Stimulated activated CD8-positive, alpha-beta memory T cell treated with anti-CD3 and anti-CD28 coated beads, Interleukin-4, amount 100 ng/mL, for 1 hour (primary cell): ENCODE results near the gene CTAG1A.
"Not testable (repeated sequence)": the region's sequence is repeated elsewhere in the genome, so short reads cannot be mapped to it uniquely, and the experiment has no call there.

Source experiments
- DNase-seq, 2 donors: peaks; one replicate each; pipeline ENCODE4 v3.0.0-alpha.2; 2020; ENCODE audit warnings: low read depth in 2 of 2, low spot score in 1 of 2

Gene CTAG1A

DNA sequence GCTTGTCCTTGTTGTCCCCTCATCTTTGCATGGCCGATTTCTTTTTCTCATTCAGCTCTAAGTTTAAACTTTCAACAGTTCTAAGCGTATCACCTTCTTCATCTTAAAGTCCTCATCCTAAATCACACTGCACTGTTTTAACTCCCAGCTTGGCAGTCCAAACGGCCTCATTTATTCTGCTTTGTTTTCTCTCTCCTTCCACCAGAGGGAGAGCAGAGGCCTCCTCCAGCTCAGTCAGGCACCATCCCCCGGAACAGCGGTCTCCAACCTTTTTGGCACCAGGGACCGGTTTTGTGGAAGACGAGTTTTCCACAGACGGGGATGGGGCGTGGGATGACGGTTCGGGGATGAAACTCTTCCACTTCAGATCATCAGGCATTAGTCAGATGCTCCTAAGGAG lies 14.6 kb upstream of the CTAG1A start:
- not testable (repeated sequence) for DNase-seq

DNA sequence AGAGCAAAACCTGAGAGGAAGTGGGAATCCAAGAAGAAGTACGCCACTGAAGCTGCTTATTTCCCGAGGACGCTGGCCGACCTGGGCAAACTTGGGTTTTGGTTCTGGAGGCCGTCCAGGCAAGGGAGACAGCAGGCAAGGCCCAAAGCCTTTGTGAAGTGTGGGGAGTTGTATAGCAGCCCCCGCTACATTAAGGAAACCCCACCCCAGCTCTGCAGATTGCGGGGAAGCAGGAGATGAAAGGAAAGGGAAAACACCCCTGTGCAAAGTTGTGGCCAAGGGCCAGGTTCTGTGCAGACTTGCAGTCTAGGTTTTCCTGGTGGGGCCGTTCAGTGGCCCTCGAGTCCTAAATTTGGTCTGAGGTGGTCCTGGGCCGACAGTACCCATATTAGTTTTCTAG lies 11.9 kb upstream of the CTAG1A start:
- not testable (repeated sequence) for DNase-seq

DNA sequence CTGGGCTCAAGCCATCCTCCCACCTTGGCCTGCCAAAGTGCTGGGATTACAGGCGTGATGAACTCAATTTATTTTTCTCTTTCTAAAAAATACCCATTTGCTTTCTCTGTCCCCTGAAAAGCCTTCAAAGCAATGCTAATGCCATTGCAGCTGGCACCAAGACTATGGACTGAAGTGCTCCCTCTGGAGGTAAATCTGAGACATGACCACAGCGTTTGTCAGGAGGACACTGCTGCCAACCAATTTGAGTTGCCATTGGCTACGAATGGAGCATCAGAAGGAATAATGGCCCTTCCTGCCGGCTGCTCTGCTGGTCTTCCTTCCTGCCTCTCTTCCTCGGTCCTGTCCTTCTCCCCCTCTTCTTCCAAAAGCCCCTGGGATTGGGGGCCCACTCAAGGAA lies 9.9 kb upstream of the CTAG1A start:
- DNase-seq, result not testable (repeated sequence)

DNA sequence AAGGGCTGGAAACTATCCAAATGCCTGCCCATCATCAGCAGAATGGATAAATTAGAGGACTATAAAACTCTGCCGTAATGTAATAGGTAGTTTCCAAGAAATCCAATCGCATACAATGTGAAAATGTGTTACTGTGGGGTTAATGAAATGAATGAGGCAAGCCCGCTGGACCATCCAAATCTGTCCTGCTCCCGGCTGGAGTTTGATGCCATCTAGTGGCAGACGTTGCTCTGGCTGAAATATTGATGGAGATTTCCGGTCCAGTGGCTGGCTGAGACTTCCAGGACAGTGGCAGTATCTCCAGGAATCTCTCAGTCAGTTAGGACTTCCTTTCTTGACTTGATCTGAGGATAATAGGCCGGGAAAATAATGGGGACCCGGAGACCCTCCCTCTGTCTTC lies 1.9 kb upstream of the CTAG1A start:
- not testable (repeated sequence) for DNase-seq

DNA sequence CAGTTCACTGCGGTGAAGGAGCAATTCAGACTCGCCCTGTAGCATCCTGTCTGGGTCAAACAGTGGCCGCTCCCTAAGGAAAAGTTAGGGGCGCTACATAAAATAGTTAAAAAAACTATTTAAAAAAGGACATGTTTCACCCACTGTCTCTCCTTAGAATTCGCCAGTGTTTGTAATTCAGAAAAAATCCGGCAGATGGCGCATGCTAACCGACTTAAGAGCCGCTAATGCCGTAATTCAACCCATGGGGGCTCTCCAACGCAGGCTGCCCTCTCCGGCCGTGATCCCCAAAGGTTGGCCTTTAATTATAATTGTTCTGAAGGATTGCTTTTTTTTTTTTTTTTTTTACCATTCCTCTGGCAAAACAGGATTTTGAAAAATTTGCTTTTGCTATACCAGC lies 5.5 kb downstream of the CTAG1A start:
- not testable (repeated sequence) for DNase-seq

DNA sequence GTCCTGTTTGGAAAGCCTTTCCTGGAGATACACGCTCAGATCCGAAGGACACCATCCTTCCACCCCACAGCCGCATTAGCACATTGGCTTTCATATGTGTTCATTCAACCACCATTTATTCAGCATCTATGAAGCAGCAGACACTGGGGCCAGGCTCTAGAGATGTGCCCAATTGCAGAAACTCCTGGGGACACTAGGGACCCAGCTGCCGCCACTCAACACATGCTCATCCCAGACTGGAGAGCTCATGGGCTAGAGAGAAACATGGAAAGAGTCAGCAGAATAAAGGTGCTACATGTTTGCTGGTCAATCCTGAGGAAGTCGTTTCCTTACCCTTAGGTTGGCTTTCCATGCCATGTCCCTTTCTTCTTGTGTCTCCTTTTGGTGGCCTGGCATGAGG lies 7.6 kb downstream of the CTAG1A start:
- DNase-seq, result no peak

DNA sequence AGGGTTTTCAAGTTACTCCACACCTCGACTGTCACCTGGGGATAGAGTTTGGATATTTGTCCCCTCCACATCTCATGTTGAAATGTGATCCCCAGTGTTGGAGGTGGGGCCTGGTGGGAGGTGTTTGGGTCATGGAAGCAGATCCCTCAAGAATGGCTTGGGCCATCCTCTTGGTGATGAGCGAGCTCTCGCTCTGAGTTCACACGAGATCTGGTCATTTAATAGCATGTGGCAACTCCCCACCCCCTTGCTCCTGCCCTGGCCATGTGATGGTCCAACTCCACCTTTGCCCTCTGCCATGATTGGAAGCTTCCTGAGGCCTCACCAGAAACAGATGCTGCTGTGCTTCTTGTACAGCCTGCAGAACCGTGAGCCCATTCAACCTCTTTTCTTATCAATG lies 8.3 kb downstream of the CTAG1A start:
- DNase-seq, result no peak

DNA sequence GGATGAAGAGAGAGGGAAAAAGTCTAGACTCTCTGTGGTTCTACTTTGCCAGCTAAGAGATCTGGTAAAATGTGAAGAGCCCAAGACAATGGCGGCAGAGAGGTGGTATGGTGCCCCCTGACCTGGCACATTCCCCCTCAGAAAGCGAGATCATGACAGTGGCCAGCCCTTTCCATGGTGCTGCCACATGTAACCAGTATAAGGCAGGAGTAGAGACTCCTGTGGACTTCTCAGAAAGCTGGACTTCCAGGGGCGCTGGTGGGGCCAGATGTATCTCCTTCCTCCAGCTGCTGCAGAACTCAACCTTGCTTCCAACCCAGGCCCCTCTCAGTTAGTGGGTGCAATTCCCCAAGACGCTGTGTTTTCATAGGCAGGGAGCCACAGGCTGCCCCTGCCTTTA lies 9.6 kb downstream of the CTAG1A start:
- DNase-seq, result no peak

DNA sequence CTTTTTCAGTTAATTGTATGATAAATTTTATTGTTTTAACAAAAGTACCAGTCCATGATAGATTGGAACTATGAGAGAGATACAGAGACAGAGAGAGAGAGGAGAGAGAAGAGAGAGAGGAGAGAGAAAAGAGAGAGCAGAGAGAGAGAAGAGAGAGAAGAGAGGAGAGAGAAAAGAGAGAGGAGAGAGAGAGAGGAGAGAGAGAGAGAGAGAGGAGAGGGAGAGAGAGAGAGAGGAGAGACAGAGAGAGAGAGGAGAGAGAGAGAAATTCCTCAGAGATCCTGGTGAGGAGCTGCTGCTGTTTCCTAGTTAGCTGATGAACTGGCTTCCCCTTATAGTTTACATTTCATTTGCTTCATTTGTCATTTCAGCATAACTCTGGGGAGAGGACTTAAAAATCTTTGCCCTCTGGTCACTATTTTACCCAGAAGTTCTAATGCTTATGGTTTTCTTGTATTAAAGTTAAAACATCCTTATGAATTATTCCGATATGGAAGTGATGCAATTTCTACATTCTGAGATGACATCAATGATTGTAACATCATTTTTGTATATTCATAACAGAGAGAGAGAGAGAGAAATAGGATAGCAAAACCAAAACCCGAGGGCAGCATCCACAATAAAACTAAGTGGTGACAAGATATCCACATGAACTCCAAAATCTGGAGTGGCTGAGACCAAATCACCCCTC lies 10.8 kb downstream of the CTAG1A start:
- DNase-seq, result no peak

DNA sequence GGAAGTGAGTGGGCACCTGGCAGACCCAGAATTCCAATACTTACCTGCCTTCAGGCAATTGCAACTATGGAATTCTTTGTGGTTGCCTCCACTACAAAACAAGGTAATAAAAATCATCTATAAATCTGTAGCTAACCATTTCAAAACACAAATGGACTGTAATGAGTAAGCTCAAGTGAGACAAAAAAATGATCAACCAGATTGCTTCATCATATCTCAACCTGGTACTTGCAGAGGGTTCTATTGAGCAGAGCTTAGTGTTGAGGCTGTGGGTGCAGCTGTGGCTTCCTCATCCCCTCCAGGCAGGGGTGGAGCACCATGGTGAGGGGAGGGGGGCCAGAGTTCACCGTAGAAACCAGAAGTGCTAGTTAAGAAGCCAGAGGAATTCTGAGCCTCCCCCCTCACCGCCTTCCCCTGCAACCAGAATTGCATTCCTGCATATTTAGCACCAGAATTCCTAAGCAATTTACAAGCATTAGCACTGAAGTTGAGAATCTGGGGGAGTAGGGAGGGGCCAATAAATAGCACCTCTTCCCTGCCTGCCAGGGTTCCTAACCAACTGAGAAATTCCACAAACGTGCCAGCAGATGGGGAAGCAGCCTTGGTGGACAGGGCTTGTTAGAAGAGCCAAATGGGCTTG lies 11.5 kb downstream of the CTAG1A start:
- no peak for DNase-seq

DNA sequence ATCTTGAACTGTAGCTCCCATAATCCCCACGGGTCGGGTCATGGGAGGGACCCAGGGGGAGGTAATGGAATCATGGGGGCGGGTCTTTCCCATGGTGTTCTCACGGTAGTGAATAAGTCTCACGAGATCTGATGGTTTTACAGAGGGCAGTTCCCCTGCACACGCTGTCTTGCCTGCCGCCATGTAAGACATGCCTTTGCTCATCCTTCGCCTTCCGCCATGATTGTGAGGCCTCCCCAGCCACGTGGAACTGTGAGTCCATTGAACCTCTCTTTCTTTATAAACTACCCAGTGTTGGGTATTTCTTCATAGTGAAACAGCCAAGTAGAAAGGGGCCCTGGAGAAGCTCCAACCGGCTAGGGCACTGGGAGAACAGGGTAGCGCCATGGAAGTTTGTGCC lies 12.3 kb downstream of the CTAG1A start:
- DNase-seq, result no peak

DNA sequence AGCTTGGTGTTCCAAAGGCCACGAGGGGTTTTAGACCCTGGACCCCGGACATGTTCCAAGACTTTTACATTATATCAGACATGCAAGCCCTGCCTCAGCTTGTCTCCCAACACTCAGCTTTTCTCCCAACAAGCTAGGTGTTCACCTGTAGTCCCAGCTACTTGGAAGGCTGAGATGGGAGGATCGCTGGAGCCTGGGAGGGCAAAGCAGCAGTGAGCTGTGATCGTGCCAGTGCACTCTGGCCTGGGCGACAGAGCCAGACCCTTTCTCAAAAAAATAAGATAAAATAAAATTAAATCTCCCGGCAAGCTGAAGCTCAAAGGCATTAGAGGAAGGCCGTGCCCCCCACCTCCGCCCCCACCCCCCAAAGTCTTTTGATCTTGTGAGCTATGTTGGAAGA lies 13.7 kb downstream of the CTAG1A start:
- no peak for DNase-seq

DNA sequence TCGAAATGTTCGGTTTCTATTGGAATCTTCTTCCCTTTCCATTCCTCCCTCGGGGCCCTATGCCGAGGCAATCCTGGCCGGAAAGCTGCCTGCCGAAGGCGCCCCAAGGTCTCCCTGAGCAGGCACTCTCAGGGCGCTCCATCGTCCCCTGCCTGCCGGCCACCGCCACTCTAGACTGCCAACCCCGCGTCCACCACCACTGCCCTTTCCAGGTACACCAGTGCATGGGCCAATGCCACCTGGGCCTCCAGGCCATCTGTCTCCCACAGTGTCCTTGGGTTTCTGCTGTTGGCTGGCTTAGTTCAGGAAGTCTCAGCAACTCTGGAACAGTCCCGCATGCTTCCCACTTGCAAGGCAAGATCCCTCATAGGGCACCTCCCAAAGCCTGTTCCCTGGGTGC lies 14.6 kb downstream of the CTAG1A start:
- DNase-seq, result no peak

DNA sequence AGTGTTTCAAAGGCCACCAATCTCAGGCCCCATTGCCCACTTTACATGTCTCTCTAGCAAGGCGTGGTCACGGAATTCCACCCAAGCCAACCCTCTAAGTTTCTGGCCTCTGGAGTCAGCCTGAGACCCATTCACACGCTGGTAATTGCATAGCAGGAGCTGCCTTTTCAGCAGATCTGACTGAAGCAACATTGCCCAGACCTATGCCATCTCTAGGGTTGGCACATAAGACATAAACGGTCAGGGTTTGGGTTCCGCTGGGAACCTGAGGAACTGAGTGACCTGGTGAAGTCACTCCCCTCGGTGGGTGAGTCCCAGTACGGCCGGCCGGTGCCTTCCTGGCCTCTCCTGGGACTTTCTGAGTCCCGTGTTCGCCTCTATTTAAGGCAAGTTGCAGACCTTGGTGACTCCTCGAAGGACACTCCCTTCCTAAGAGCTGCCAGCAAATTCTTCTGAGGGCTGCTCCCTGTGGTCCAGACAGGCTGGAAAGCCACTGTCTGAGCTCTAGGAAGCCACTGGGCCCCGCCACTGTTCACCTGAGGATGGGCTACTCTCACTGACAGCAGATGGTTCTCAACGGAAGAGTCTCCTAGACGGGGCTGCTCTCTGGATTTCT lies 15.9 kb downstream of the CTAG1A start:
- no peak for DNase-seq

DNA sequence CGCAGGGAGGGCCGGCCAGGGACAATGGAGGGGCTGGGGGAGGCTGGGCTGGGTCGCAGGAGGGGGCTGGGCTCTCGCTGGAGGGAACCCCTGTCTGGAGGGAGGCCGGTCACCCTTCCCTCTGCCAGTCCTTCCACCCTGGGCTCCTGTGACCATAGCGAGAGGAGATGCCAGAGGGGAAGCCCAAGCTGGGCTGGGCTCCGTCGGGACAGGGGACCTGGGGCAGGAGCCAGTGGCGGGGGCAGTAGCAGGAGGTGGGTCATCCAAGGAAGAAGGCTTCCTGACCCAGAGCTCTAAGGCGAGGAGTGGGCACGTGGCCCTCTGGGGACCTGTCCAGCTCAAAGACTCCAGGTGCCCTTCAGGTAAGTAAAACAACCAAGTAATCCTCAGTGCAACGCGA lies 17.3 kb downstream of the CTAG1A start:
- DNase-seq, result no peak

DNA sequence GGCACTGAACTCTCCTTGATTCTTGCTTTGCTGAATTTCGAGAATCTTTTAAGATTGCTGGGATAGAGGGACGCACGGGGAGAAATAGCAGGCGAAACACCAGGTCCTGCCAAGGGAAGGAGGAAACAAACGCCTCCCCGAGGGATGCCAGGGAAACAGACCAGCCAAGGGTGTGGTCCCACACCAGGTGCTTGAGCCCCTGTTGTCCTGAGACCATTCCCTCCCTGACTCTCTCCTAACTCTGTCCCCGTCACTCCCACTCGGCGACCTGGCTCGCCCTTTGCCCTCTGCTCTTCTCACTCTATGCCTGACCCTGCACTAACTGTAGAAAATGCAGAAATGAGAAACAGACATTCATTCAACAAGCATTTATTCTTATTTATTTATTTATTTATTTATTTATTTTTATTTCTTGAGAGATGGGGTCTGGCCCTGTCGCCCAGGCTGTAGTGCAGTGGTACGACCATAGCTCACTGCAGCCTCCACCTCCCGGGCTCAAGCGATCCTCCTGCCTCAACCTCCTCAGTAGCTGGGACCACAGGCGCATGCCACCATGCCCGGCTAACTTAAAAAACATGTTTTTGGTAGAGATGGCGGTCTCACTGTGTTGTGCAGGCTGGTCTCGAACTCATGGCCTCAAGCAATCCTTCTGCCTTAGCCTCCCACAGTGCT lies 18.0 kb downstream of the CTAG1A start:
- no peak for DNase-seq

DNA sequence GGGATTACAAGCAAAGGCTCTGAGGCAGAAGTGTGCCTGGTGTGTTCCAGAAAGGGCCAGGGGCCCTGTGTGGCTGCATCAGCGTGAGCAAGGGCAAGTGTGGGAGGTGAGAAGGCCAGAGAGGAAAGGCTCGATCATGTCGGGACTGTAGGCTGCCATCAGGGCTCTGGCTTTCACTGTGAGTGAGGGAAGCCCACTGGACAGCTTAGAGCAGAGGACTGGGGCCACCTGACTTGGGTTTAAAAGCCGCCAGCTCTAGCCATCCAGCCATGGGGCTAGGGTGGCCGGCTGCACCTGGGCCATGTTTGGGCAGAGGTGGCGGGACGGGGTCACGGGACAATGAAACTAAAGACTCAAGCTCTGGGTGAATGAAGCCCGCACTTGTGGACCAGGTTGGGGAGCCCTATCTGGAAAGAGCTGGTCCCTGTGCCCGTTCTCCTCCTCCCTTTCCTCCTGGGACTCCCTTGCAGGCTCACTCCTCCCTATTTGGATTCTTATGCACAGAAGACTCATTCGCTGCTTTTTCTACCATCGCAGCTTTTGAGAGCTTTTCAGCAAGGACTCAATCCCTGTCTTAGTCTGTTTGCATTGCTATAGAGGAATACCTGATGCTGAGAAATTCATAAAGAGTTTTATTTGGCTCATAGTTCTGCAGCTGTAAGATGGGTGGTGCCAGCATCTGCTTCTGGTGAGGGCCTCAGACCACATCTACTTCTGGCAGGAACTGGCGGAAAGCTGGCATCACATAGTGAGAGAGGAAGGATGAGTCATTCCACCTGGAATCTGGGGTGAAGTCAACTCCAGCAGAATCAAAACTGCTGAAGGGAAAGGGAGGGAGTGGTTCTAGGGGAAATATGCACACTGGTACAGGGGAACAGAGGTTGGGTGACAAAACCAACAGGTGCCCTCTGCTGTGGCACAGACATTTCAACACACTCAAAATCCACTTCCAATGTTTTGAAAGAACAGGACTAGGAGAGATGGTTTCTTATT lies 18.8 kb downstream of the CTAG1A start:
- DNase-seq, result no peak

DNA sequence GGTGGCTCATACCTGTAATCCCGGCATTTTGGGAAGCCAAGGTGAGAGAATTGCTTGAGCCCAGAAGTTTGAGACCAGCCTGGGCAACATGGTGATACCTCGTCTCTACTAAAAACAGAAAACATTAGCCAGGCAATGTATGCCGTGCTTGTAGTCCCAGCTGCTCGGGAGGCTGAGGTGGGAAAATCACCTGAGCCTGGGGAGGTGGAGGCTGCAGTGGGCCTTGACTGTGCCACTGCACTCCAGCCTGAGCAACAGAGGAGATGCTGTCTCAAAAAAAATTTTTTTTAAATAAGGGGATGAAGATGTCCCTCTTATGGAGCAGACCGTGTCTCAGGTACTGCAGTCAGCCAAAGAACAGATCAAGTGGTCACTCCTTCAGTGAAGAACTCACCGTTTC lies 20.6 kb downstream of the CTAG1A start:
- DNase-seq, result no peak

DNA sequence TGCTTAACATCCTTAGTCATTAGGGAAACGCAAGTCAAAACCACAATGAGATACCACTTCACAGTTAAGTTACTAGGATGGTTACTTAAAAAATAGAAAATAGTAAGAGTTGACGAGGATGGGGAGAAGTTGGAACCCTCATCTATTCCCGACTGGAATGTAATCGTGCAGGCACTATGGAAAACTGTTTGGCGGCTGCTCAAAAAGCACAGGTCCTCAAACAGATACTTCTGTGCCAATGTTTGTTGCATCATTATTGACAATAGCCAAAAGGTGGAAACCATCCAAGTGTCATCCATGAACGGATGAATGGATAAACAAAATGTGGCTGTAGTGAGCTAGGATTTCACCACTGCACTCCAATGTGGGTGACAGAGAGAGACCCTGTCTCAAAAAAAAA lies 22.4 kb downstream of the CTAG1A start:
- DNase-seq, result no peak

DNA sequence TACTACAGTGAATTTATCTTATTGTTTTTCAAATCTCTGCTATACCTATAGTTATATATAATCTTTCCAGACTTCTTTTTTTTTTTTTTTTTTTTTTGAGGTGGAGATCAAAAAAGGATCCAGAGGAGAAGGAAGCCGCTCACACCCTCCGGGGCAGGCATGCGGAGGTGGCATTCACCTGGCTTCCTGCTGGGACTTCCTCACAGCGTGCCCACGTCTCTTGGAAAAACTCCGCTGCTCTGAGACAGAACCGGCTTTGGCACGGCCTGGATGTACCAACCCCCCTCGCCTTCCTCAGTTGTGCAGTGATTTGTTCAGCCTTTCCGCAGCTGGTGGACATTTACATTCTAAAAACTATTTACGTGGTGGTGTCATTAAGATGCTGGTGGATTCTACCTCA lies 23.0 kb downstream of the CTAG1A start:
- not testable (repeated sequence) for DNase-seq

DNA sequence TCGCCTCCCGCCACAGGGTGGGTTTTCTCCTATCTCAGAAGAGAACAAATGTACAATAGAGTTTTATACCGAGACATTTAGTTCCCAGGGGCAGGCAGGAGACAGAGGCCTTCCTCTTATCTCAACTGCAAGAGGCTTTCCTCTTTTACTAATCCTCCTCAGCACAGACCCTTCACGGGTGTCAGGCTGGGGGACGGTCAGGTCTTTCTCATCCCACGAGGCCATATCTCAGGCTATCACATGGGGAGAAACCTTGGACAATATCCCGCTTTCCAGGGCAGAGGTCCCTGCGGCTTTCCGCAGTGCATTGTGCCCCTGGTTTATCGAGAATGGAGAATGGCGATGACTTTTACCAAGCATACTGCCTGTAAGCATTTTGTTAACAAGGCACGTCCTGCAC lies 23.9 kb downstream of the CTAG1A start:
- not testable (repeated sequence) for DNase-seq
